IPS-18c (cell line): ENCODE measurements around the gene RIPPLY3.
A peak's percentile ranks its signal among the peaks of the same experiment; 100 is the strongest.

ENCODE experiments used
- H3K4me3 ChIP-seq: 2 replicates; pipeline ENCODE4 v1.7.0; 2013; ENCODE audit warnings: low read depth, mild to moderate bottlenecking, low read length, moderate library complexity; ENCODE audit not compliant: insufficient read depth
- H3K9me3 ChIP-seq: one replicate; pipeline ENCODE4 v1.6.1; 2013; ENCODE audit warnings: mild to moderate bottlenecking, low read length, moderate library complexity; ENCODE audit not compliant: control insufficient read depth, insufficient read depth

The RIPPLY3 gene, protein sequence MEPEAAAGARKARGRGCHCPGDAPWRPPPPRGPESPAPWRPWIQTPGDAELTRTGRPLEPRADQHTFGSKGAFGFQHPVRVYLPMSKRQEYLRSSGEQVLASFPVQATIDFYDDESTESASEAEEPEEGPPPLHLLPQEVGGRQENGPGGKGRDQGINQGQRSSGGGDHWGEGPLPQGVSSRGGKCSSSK

DNA sequence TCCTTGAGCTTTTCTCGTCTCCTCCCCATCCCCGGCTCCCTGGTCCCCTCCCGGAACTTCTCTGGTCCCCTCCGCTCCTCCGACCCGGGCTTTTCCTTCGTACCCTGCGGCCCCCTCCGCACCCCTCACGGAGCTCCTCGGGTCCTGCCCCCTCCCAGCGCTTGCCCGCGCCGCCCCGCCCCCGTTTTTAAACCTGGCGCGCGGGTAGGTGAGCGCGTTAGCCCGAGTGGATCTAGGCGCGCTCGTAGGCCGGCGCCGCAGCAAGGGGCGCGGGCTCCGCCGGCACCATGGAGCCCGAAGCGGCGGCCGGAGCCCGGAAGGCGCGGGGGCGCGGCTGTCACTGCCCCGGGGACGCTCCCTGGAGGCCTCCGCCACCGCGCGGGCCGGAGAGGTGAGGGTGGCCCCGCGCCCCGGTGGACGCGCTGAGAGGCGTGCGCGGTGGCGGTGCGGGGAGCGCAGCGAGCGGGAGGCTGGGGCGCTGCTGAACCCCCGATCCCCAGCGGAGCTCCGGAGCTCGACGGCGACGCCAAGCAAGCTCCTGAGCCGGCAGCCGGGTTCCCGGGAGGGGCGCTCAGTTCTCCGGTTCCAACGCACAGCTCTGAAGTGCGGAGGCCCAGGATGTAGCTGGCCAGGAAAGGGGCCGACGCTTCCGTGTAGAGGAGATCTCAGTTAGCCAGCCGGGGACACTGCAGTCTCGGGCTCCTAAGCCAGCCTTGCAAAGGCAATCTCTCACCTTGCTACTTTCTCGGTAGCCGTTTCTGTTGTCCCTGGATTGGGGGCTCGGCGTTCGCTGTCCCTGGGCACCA is at the start of gene RIPPLY3:
Gene RIPPLY3 (plus strand): TSS at position 217 of the 806 bp plus-strand sequence. CDS start 71 bp downstream, at position 288.
- Histone ChIP-seq H3K9me3 (no peaks in the 10 kb centered on the region), H3K4me3 (peak within 1 kb of the TSS; percentile 53)

DNA sequence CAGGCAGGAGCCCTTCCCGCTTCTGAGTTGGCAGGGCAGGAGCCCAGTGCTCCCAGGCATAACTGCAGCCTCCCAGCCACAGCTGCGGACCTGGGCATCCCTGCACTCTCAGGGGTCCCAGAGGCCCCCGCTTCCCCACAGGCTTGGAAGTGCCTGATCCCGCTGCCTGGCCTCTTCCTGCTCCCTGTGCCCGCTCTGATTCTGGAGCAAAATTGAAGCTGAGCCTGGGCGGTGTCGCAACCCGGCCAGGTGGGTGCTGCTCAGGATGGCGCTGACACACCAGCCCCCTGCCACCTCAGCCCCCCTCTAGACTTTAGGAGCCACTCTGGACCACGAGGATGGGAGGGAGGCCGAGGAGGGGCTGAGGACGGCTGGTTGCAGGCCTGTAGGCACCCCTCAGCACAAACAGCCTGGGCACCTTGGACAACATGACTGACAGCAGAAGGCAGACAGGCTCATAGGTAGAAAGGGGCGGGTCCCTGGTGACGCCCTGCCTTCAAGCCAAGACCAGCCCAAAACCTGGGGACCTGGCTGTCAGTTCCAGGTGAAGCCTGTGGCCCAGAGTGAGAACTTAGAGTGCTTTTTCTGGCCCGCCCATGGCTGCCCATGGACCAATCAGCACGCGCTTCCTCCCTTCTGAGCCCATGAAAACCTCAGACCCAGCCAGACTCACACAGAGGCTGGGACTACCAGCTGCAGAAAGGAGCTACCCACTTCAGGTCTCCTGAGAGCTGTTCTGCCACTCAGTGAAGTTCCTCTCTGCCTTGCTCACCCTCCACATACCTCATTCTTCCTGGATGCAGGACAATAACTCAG is 47.3 kb upstream of the RIPPLY3 start:
- Histone ChIP-seq H3K4me3 (no peak overlapping the region), H3K9me3 (no peaks in the 10 kb centered on the region)

DNA sequence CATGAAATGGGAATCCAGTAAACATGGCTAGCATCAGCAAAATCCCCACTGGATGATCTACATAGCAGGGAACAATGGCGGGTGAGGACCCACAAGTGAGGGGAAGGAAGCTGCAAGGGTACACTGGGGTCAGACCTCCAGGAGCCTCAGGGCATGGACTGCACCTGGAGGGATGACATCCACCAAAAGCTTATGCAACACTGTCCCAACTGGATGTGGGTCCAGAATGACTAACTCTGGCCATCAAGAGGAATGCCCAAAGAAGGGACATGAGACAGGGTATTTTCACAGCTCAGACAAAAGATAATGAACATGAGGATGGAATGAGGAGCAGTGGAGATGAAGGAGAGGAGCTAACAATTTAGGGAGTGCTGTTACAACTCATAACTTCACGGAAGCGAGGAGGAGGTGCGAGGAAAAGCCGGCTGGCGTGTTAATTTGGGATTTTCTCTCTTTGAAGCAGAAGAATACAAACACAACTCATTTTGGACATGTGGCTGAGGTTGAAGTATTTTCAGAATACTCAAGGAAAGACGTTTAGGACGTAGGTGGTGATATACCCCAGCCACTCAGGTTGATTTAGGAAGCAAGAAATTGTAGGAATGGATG is 45.7 kb upstream of the RIPPLY3 start:
- Histone ChIP-seq H3K9me3 (no peaks in the 10 kb centered on the region), H3K4me3 (no peak overlapping the region)

DNA sequence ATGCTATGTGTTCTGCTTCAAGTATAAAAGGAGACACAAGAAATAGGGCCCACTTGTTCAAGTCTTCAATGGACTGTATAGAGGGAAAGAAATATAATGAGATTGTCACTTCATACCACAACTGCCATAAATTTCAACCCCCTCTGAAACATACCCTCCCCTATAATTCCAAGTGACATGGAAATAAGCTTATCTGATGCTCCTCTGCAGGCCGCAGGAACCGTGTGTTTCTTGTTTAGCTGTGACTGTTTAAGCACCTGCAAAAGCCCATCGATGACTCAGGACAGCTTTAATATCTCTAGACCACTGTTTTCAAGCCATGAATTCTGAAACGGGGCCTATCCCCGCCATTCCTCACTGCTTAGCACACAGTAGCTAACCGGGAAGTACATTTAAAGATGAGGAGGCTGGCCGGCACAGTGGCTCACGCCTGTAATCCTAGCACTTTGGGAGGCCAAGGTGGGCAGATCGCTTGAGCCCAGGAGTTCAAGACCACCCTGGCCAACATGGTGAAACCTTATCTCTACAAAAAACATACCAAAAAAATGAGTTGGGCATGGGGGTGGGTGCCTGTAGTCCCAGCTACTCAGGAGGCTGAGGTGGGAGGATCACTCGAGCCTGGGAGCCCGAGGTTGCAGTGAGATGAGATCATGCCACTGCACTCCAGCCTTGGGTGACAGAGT is 44.3 kb upstream of the RIPPLY3 start:
- Histone ChIP-seq H3K9me3 (no peaks in the 10 kb centered on the region), H3K4me3 (no peak overlapping the region)

DNA sequence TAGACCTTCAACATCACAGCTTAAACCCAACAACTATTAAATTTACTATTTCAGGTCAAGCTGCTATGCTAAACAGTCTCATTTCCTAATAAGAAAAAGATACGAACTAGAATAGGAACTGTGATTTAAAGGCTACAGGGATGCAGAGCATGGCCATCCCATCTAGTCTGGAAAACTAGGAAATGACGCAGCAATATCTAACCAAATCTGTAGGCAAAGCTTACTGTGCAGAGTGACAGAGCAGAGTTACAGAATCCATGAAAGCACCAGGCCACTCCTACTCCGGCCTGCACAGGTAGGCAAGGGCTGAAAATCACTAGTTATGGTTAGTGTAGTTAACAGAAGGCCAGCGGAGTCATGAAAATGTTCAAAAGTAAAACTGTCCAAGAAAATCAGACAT is 42.1 kb upstream of the RIPPLY3 start:
- Histone ChIP-seq H3K4me3 (no peak overlapping the region), H3K9me3 (peaks cover 3% of the 10 kb centered on the region)

DNA sequence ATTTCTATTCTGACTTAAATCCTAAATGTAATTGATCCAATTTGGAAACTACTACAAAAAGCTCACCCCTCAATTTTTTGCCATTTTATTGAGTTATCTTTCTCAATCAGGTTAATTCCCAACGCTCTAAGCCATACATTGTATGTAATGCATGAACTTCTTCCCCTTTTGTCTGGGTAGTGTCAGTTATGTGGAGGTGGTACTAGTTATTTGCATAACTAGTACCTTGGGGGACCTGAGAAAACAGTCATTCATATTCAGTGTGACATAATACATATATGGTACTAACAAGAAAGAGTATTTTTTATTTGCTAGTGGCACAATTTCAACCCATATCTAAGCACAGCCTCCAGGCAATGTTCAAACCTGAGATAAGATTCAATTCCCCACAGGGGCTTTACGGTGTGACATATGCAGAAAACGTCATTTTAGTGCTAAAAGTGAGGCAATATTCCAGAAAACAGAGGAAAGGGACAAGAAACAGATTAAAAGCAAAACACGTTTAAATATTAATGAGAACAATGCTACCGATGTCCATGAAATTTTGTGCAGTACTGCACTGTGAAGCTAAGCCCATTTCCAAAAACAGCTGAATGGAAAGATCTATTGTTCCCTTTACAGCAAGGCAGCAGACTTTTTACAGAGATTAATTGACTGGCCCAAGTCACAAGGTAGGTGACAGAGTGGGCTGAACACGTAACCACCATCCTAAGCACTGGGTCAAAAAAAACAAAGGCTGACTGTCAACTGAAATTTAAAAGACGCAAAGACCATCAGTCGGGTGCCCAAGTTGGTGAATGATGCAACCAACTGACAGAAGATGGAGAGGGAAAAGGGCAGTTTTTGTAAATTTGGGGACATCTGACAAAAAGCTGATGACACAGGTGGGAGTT is 41.4 kb upstream of the RIPPLY3 start:
- Histone ChIP-seq H3K9me3 (peaks cover 3% of the 10 kb centered on the region), H3K4me3 (peak overlapping the region; percentile 77; the same call in 1 of the 2 replicates)

DNA sequence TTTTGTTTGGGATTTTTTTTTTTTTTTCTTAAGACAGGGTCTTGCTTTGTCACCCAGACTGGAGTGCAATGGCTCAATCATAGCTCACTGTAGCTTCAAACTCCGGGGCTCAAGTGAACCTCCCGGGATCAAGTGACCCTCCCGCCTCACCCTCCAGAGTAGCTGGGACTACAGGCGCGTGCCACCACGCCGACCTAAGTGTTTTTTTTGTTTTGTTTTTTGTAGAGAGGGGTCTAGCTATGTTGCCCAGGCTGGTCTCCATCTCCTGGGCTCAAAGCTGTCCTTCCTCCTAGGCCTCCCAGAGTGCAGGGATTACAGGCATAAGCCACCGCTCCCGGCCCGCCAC is 40.8 kb upstream of the RIPPLY3 start:
- Histone ChIP-seq H3K9me3 (peaks cover 3% of the 10 kb centered on the region), H3K4me3 (peak overlapping the region; percentile 77)

DNA sequence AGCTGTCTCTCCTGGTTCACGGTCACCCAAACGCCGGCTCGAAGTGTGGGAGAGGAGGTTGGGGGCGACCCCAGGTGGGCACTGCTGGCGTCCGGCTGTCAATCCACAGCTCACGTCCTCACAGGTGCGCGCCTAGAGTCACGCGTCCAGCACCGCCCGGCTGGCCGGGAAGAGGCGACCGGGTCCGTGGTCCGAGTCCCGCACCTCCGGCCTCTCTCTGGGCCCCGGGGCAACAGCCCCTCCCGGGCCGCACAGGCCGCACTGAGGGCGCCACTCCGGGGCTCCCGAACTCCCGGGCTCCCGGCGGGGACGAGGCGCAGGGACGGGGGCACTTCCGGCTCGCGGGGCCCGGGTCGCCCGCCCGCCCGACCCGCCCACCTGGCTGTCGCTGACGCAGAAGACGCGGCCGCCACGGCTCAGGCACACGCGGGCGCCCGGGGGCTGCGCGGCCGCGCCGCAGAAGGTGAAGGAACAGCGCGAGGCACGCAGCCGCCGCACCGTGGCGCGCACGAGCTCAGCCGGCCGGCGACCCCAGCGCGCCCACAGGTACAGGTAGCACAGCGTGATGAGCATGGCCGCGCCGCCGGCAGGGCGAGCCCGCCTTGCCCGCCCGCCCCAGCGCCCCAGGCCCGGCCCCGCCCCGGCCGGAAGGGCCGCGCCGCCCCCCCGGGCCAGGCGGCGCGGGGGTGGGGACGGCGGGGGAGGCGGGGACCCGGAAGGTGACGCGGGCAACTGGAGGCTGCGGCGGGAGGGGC is 40.3 kb upstream of the RIPPLY3 start, which contains the start of gene HLCS:
Gene HLCS (minus strand): TSS at position 604 of the 755 bp plus-strand sequence. CDS start 31 bp downstream, at position 573.
- Histone ChIP-seq H3K9me3 (peaks cover 3% of the 10 kb centered on the region), H3K4me3 (peak within 1 kb of the TSS; percentile 77)

DNA sequence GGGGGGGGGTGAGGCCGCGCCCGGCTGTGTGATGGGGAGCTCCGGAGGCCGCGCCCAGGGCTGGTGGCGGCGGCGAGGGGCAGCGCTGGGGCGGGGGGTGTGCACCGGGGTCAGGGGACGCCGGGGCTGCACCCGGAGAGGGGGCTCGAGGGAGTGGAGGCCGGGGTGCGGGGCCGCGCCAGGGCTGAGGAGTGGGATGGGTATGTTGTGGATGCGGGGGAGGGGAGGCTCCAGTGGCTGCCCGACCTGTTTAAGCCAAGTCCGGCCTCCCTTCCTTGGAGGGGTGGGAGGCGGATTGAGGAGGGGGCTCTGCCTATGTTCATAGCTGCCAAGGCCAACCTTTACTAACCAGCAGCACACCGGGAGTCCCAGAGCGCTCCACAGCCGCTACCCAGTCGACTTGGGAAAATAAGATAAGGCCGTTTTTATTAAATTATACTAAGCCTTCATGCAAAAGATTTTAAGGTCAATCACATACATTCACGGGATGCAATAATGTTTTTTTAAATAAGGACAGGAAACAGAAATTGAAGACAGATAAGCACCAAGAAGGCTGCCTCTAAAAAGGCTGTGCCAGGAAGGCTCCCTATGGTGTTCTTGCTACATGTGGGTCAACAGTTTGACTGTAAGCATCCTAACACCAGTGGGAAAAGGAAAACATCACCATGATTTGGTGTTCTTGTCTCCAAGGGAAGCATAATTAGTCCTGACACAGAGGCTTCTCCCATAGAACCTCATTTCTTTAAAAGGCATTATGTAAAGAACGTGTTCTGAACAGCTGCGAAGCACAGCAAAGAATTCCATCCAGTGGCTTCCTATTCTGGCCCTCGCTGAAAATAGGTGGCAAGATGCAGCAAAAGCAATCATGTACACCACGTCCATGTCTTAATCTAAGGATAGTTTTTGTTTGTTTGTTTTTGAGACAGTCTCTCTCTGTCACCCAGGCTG is 39.4 kb upstream of the RIPPLY3 start:
- peak overlapping the region; percentile 53 for H3K4me3 ChIP-seq

DNA sequence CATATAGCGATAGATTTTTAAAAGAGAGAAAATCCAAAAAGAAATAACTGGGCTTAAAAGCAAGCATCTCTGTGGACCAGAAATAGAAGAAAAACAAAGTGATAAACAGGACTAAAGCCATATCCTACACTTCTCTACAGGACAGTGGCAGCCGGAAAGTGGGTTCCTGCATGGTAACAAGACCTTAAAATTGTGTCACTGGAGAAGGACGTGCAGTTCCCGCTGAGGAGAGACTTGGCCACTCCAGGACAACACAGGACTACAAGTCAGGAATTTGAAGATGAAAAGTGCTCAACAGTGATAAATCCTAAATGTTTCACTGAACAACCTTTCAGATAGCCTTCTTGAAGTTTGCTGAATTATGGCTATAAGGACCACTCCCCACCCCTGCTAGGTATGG is 38.1 kb upstream of the RIPPLY3 start:
- Histone ChIP-seq H3K4me3 (no peak overlapping the region), H3K9me3 (peaks cover 3% of the 10 kb centered on the region)

More for the DNA sequence above, 39.4 kb upstream of the RIPPLY3 start:
- peaks cover 3% of the 10 kb centered on the region for H3K9me3 ChIP-seq

DNA sequence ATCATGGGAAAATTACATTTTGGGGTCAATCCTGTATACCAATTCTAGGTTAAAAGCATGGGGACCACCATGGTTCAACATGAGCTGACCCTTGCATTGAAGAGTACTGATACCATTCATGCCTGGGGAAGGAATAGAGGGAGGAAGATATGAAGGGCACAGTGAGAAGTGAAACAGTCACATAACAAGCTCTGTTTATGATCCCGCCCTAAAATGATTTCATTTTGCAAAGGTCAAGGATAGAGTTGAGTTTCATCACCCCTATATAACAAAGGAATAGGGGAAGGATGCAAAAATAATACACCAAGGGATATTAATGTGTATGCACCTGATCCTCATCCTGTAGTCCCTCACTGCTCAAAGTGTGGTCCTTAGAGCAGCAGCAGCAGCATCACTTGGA is 37.5 kb upstream of the RIPPLY3 start:
- Histone ChIP-seq H3K9me3 (peaks cover 3% of the 10 kb centered on the region), H3K4me3 (no peak overlapping the region)

DNA sequence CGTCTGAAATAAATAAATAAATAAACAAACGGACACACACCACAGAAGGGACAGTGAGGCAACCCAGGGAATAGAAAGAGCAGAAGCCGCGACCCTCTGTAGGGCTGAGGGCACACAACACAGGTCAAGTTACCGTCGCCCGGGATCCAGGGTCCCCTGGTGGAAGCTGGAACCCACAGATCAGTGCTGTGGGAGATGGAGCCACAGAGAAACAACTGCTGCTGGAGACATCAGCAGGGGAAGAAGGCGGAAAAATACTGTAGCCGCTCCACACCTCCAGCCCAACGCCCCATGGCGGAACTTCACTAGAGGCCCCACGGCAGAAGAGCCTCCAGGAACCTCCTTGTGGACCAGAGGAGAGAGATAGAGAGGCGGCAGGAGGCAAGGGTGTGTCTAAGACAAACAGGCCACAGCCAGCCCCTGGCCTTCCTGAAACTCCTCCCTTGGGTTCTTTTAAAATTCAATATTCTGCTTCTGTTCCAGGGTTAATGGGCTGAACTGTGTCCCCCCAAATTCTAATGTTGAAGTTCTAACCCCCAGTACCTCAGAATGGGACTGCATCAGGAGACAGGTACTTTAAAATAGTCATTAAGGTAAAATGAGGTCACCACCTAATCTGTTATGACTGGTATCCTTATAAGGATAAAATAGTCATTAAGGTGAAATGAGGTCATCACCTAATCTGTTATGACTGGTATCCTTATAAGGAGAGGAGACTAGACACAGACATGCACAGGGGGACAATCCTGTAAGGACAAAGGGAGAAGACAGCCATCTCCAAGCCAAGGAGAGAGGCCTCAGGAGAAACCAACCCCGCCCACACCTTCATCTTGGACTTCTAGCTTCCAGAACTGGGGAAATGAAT is 32.3 kb upstream of the RIPPLY3 start:
- Histone ChIP-seq H3K4me3 (no peak overlapping the region), H3K9me3 (no peaks in the 10 kb centered on the region)

DNA sequence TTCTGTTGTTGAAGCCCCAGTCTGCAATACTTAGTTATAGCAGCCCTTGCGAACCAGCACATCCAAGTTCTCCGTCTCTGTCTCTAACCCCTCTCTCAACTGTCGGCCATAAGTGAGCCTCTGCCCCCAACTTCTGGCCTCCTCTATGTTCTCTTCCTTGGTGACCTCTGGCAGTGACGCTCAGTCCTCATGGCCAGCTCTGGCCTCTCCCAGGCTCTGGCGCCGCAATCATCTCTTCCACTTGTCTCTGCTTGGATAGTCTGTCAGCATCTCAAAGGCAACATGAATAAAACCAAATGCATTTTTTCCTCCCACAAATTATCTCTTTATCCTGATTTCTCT is 31.7 kb upstream of the RIPPLY3 start:
- Histone ChIP-seq H3K9me3 (no peaks in the 10 kb centered on the region), H3K4me3 (no peak overlapping the region)
